NCI-H524 treated with DMSO at 0.1 percent for 48 hours (cell line): Measurements from ENCODE around the gene SMIM7.

Experiments
- DNase-seq: peaks from one replicate; lab custom pipeline; 2025; lab: John Stamatoyannopoulos, UW

Gene SMIM7

DNA sequence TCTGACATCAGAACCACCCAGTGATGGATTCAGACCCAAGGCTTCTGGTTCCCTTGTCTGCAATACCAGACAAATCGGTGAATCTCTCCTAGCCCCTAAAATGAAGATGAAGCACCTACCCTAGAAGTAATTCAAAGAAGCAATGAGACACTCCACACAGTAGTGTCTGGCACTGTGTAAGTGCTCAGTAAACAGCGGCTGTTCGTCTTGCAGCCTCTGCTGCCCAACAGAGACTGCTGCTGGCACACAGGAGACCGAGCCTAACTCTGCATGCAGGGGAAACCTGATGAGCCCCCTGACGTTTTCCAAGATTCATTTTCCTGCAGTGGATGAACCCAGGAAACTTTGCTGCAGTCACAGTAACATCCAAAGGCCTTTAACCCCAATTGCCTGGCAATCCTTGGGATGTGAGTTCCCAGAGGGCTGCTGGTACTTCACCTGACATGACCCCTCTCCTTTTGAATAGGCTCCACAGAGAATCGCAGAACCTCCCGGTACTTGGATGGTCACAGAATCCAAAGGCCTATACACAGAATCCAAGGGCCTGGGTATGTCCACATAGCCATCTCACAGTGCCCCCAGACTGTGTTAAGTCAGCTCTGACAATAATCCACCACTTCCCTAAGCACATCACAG, 38.7 kb downstream of the SMIM7 start:
- no peak for DNase-seq

GRCh38 chr19:16620584-16620983, 39.4 kb downstream of the SMIM7 start:
- no peak for DNase-seq

GRCh38 chr19:16620018-16620417, 39.9 kb downstream of the SMIM7 start:
- DNase-seq = no peak

- DNase-seq = no peak
Observed at GRCh38 chr19:16619457-16619856, 40.5 kb downstream of the SMIM7 start.

DNA sequence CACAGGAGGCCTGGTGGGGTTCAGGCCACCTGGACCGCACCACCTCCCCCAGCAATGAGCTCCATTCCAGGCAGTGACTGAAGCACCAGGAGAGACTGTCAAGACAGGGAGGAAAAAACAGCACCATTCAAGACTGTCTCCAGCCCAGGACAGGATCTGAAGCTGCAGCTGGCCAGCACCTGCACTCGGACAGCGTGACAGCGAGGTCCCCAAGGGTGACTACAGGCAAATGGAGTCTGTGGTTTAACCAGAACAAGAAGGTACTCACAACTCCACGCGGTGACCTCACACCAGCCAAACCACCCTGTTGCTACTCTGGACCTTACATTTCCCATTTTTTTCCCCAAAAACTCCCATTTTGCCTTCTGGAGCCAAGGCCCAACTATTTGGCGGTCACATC, 41.7 kb downstream of the SMIM7 start:
- DNase-seq = no peak

DNA sequence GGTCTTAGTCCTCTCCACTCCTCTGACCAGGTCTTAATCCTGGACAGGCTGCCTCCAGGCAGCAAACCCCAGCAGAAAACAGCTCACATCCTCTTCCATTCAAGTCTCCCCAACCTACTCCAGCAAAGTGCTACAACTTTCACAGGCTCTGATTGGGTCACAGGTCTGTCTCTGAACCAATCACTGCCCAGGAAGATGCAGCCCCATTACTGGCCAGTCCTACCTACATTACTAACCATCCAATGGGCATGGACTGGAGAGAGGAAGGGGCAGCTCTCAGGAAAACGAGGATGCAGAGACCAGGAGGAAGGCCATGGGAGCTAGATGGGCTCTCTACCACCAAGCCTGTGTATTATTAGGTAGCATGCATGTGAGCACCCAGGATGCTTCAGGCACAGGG, 44.1 kb downstream of the SMIM7 start:
- no peak for DNase-seq

DNA sequence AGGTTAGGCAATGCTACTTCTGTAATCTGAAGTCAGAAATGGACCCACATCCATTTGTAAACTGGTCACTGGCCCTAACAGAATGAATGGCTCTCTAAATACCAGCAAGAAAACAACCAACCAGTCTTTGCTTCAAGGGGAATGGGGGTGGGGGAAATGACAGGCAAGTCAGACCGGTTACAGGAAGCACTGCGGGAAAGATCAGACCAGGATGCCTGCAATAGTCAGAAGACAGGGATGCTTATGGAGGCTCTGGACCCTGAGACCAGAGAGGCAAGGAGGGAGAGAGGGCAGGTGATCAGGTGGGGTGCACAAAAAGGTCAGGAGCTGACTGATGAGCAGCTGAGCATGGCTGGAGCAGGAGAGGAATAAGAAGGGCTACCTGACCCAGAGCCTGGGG, 45.0 kb downstream of the SMIM7 start:
- no peak for DNase-seq

DNA sequence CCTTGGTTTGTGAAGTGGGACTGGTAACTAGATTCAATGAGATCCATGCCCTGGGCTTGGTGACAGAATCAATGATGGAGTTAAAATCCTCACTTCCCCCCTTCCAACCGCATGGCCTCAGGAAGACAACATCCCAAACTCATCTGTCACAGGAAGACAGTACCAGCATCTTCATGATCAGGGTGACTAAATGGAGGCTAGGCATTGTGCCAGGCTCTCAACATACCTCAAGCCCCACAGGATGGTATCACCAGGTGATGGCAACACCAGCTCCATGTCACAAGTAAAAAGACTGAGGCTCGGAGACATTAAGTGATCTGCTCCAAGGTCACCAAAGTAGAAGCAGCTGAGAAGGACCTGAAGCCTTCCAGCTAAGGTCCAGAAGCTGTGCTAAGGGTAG, 46.1 kb downstream of the SMIM7 start:
- no peak for DNase-seq

GRCh38 chr19:16612636-16613035, 47.3 kb downstream of the SMIM7 start:
- DNase-seq = no peak

DNA sequence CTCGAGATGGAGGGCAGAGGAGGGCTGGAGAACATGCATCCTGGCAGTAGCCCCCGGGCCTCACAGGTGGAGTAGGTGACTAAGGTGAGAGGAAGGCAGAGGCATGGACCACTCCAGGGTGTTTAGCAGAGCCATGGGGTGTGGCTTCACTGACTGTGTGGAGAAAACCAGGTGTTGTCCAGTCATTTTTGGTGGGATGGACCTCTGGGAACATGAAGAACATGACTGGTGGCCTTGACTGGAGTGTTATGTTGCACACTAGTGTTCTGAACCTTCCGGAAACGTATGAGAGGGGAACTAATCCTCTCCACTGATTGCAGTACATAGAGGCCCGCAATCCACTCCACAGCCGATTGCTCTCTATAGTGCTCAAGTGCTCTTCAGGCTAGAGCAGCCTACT, 48.8 kb downstream of the SMIM7 start:
- no peak for DNase-seq

DNA sequence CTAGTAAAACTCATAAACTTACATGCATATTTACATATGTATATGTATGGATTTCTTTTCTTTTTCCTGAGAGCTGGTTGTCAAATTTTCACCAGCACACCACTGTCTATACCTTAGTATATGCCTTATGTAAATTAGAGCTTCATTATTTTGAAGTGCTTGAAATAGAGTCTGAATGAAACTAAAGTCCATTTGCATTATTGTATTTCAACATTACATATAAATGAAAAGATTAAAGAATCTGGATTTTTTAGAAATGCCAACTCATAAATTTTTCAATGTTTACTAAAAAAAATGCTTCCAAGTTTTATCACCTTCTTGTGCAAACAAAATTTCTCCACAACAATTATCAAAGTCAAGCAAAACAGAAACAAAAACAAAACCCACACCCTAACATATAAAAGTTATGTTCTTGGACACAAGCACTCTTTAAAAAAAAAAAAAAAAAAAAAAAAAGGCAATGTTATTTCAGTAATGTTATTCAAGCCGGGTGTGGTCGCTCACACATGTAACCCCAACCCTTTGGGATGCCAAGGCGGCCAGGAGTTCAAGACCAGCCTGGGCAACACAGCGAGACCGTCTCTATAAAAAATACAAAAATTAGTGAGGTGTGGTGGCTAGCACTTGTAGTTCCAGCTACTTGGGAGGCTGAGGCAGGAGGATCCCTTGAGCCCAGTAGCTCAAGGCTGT, 50.3 kb downstream of the SMIM7 start:
- no peak for DNase-seq

DNA sequence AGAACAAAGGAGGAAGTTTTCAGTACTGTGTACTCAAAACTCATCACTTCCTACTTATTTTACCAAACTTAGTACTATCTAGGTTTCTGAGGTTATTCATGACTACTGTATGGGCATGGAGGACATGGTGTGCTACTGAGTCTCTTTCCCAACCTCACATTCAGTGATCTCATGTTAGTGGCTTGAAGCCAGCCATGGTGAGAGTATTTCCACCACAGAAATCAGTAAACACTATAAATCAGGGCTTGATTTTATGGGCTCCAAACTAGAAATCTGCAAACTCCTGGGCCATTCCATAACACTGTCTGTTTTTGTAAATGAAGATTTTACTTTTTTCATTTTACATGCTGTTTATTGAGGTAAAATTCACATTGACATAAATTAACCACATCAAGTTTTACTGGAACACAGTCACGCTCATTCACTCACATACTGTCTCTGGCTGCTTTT, 51.6 kb downstream of the SMIM7 start:
- no peak for DNase-seq

GRCh38 chr19:16607819-16608218, 52.1 kb downstream of the SMIM7 start:
- no peak for DNase-seq

DNA sequence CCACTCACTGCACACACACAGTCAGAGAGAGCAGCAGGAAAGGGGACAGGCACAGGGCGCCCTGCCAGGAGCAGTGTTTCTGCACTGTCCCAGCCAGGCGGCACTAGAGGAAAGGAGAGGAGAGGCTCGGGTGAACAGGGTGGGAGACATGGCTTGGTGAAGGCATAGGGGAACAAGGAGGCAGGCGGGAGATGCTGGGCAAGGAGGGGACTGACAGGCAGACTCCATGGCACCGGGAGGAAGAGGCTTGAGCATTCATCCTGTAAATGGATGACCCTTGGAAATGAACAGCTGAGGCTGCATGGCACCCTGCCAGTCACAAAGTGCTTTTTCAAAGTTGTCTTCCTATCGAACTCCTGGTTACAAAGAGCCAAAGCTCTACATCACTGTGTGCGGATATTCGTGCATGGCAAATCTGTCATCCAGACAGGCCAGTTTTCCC, 54.4 kb downstream of the SMIM7 start:
- no peak for DNase-seq

- no peak for DNase-seq
Observed at GRCh38 chr19:16605115-16605514, 54.8 kb downstream of the SMIM7 start.

- no peak for DNase-seq
Observed at GRCh38 chr19:16604615-16605014, 55.3 kb downstream of the SMIM7 start.

- DNase-seq = no peak
Observed at GRCh38 chr19:16603090-16603489, 56.9 kb downstream of the SMIM7 start.

DNA sequence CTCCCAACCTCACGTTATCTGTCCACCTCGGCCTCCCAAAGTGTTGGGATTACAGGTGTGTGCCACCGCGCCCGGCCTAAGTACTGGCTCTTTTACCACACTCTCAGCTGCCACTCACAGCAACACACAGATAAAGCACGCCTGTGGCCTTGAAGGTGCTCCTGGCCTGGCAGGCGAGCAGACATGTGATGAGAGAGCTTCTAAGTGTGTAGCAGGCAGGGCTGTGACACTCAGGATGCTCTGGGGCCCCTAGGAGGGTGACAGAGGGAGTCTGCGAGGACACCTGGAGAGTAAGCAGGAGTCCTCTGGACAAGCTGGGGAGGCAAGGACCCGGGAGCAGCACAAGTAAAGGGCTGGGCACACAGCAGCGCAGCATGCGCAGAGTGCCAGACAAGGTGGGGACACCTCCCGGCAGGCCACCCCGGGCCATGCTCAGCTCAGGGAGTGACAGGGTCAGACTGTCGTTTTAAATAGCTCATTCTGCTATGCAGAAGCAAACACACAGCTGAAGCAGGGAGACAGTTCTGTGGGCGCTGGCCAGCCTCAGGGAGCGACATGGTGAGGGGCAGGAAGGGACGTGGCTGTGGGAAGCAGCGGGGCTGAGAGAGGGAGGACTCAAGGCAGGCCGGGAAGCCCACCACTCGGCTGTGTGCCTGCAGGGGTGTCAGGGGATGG, 58.4 kb downstream of the SMIM7 start:
- DNase-seq = no peak

GRCh38 chr19:16600824-16601223, 59.1 kb downstream of the SMIM7 start:
- DNase-seq = no peak

DNA sequence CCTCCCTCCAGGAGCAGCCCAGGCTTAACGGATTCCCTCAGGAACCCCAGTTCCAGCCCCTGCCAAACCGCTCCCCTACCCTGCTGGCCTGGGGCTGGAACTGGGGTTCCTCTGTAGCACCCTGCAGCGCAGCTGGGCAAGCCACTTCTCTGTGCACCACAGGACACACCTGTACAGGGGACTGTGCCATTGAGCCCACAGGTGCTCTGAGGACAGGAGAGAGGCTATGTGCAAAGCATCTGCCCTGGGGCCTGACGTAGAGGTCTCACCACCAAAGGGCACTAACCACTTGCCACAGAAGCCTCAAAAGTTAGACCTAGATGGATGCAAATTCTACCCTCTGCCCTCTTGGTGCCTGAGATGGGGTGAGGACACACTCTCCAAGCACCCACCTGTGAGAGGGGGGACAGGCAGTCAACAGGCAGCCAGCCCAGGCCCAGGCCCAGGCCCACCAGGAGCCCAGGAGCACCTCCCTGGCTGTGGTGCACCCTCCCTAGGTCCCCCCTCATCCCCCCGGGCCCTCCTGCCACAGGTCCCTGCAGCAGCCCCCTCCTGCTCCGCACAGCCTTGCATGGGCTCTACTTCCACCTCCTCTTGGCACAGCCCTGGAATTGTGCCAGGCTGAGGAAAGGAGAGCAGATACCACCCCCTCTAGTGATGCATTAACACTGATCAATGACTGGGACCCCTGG, 60.1 kb downstream of the SMIM7 start:
- DNase-seq = no peak

DNA sequence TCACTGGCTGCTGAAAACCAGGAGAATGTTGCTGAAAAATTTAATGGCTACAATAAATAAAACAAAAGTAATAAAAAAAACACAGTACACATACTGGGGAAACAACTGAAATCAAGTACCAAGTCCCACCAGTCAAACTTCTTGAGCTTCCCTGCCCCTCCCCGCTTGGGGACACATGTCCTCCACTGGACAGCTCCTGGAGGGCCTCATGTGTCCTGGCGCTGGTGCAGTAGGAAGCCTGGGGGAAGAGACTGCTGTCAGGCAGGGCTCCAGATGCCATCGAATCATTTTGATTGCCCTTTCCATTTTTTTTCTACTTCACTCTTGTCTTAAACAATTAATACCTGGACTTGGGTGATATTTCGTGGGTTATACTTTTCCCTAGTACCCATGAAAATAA, 61.1 kb downstream of the SMIM7 start:
- no peak for DNase-seq

DNA sequence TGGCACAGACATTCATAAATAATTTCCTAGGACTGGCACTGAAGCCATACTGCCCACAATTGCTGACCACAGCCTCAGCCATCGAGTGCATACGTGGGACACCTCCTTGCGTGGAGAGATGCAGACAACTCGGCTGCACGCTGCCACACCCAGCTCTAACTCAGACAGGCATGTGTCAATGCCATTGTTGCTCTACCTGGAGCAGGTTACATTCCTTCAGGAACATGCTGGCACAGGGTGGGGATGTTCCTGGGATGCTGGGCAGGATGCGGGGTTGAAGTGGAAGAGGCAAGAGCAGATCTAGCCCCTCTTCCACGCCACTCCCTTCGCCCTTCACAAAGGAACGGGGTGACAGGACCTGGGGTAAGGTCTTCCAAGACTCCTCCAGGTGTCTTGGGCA, 63.5 kb downstream of the SMIM7 start:
- no peak for DNase-seq
